Putamen (tissue), 1 donor: Measurements from ENCODE around the gene CLBA1.

ENCODE experiments used
- DNase-seq: peaks from one replicate; pipeline ENCODE4 v3.0.0-alpha.2; 2016; ENCODE audit warnings: low spot score

The CLBA1 gene

GRCh38 chr14:104979758-104980610 is 5.6 kb upstream of the CLBA1 start:
- DNase-seq, result no peak

GRCh38 chr14:104980611-104981531 is 4.7 kb upstream of the CLBA1 start:
- DNase-seq, result no peak

GRCh38 chr14:104981699-104982541 is 3.7 kb upstream of the CLBA1 start:
- DNase-seq, result no peak

- DNase-seq, result no peak
Observed at GRCh38 chr14:104982548-104983230, 2.9 kb upstream of the CLBA1 start.

GRCh38 chr14:104983231-104983721 is 2.3 kb upstream of the CLBA1 start:
- DNase-seq, result no peak

GRCh38 chr14:104984056-104984894 is 1.3 kb upstream of the CLBA1 start:
- DNase-seq, result no peak

- no peak for DNase-seq
Observed at GRCh38 chr14:104986487-104987164, 1.0 kb downstream of the CLBA1 start.

- no peak for DNase-seq
Observed at GRCh38 chr14:104989236-104989950, 3.8 kb downstream of the CLBA1 start.

GRCh38 chr14:104989951-104990303 is 4.3 kb downstream of the CLBA1 start:
- DNase-seq, result no peak

GRCh38 chr14:104991896-104992230 is 6.3 kb downstream of the CLBA1 start:
- DNase-seq, result no peak

- DNase-seq, result no peak
Observed at GRCh38 chr14:104992501-104992900, 6.9 kb downstream of the CLBA1 start.

GRCh38 chr14:104993306-104993705 is 7.7 kb downstream of the CLBA1 start:
- no peak for DNase-seq

GRCh38 chr14:104993808-104994591 is 8.4 kb downstream of the CLBA1 start:
- no peak for DNase-seq

GRCh38 chr14:104994978-104995377 is 9.4 kb downstream of the CLBA1 start:
- no peak for DNase-seq

- DNase-seq, result no peak
Observed at GRCh38 chr14:104996032-104996431, 10.4 kb downstream of the CLBA1 start.

GRCh38 chr14:104996483-104996882 is 10.9 kb downstream of the CLBA1 start:
- DNase-seq, result no peak

- DNase-seq, result no peak
Observed at GRCh38 chr14:104998801-104999200, 13.2 kb downstream of the CLBA1 start.

- DNase-seq, result no peak
Observed at GRCh38 chr14:104999361-104999760, 13.8 kb downstream of the CLBA1 start.
